ENCODE results near the gene INHBC. TPM values are rescaled to one million over a fixed set of nuclear protein-coding genes. Genes with fewer than 3 reads are reported as not detected.
"Not testable (repeated sequence)": the region's sequence is repeated elsewhere in the genome, so short reads cannot be mapped to it uniquely, and the experiment has no call there.

The INHBC gene
- total and polyA plus RNA-seq, 2 donors from 2014 or later: not detected

- no peak overlapping the region for H3K4me3 ChIP-seq (ENCODE audit: low read length in 3 of 3)
- DNase-seq (no peak), FAIRE-seq (no peak)
- H3K27me3 ChIP-seq (ENCODE audit: control insufficient read depth, insufficient read depth, low read length): no peaks in the 10 kb centered on the region
- H3K4me1 ChIP-seq (ENCODE audit: control insufficient read depth in 2 of 3, insufficient read depth in 2 of 3, low read depth in 1 of 3, low read length in 3 of 3): peaks cover 0 to 2% (median 0%) of the 10 kb centered on the region in 3 donors
- H3K27ac ChIP-seq (ENCODE audit: low read depth in 2 of 2, low read length in 2 of 2): no peak overlapping the region
- H3K9me3 ChIP-seq (ENCODE audit: control insufficient read depth in 2 of 3, insufficient read depth in 1 of 3, low read length in 3 of 3): no peaks in the 10 kb centered on the region
- no peak overlapping the region for H3K9ac ChIP-seq (ENCODE audit: low read length in 3 of 3)
- intact Hi-C loops (cut with DNase I): no loop called here
- no peak for TF ChIP-seq CTCF (IDR thresholded peaks at IDR 0.05; ENCODE audit: borderline replicate concordance, extremely low read depth, insufficient read depth)
- peaks cover 0 to 3% (median 0%) of the 10 kb centered on the region in 3 donors for H3K36me3 ChIP-seq (ENCODE audit: control insufficient read depth in 2 of 3, insufficient read depth in 3 of 3, low read length in 3 of 3)
Measured at GRCh38 chr12:57420482-57420881, 14.1 kb upstream of the INHBC start.

GRCh38 chr12:57426948-57427347, 7.6 kb upstream of the INHBC start:
- H3K4me3 ChIP-seq (ENCODE audit: low read length in 3 of 3); H3K9me3 ChIP-seq (ENCODE audit: control insufficient read depth in 2 of 3, insufficient read depth in 1 of 3, low read length in 3 of 3); intact Hi-C loops (cut with DNase I); H3K9ac ChIP-seq (ENCODE audit: low read length in 3 of 3); H3K27ac ChIP-seq (ENCODE audit: low read depth in 2 of 2, low read length in 2 of 2); DNase-seq; H3K4me1 ChIP-seq (ENCODE audit: control insufficient read depth in 2 of 3, insufficient read depth in 2 of 3, low read depth in 1 of 3, low read length in 3 of 3); H3K27me3 ChIP-seq (ENCODE audit: control insufficient read depth, insufficient read depth, low read length); FAIRE-seq; H3K36me3 ChIP-seq (ENCODE audit: control insufficient read depth in 2 of 3, insufficient read depth in 3 of 3, low read length in 3 of 3): not testable (repeated sequence)

GRCh38 chr12:57428965-57429364, 5.6 kb upstream of the INHBC start:
- peaks cover 0 to 3% (median 0%) of the 10 kb centered on the region in 3 donors for H3K36me3 ChIP-seq (ENCODE audit: control insufficient read depth in 2 of 3, insufficient read depth in 3 of 3, low read length in 3 of 3)
- DNase-seq (no peak), FAIRE-seq (no peak)
- H3K27ac ChIP-seq (ENCODE audit: low read depth in 2 of 2, low read length in 2 of 2): no peak overlapping the region
- no peak overlapping the region for H3K4me3 ChIP-seq (ENCODE audit: low read length in 3 of 3)
- no peak for TF ChIP-seq CTCF (IDR thresholded peaks at IDR 0.05; ENCODE audit: borderline replicate concordance, extremely low read depth, insufficient read depth)
- H3K27me3 ChIP-seq (ENCODE audit: control insufficient read depth, insufficient read depth, low read length): no peaks in the 10 kb centered on the region
- intact Hi-C loops (cut with DNase I): no loop called here
- peak overlapping the region in 1 of 3 donors; percentile 84 for H3K9ac ChIP-seq (ENCODE audit: low read length in 3 of 3)
- H3K4me1 ChIP-seq (ENCODE audit: control insufficient read depth in 2 of 3, insufficient read depth in 2 of 3, low read depth in 1 of 3, low read length in 3 of 3): peaks cover 0 to 2% (median under 1%) of the 10 kb centered on the region in 3 donors
- H3K9me3 ChIP-seq (ENCODE audit: control insufficient read depth in 2 of 3, insufficient read depth in 1 of 3, low read length in 3 of 3): no peaks in the 10 kb centered on the region

GRCh38 chr12:57429473-57430111, 5.0 kb upstream of the INHBC start:
- no peak for FAIRE-seq
- Histone ChIP-seq H3K9me3 (ENCODE audit: control insufficient read depth in 2 of 3, insufficient read depth in 1 of 3, low read length in 3 of 3) (no peaks in the 10 kb centered on the region), H3K27me3 (ENCODE audit: control insufficient read depth, insufficient read depth, low read length) (no peaks in the 10 kb centered on the region), H3K27ac (ENCODE audit: low read depth in 2 of 2, low read length in 2 of 2) (peak overlapping the region; percentile 75 to 93), H3K4me1 (ENCODE audit: control insufficient read depth in 2 of 3, insufficient read depth in 2 of 3, low read depth in 1 of 3, low read length in 3 of 3) (peaks cover 0 to 7% (median 2%) of the 10 kb centered on the region in 3 donors), H3K9ac (ENCODE audit: low read length in 3 of 3) (peak overlapping the region; percentile 61 to 88 (median 84)), H3K36me3 (ENCODE audit: control insufficient read depth in 2 of 3, insufficient read depth in 3 of 3, low read length in 3 of 3) (peaks cover 0 to under 1% (median 0%) of the 10 kb centered on the region in 3 donors), H3K4me3 (ENCODE audit: low read length in 3 of 3) (peak overlapping the region; percentile 73 to 80 (median 76))
- DNase-seq: peak in 1 of 5 donors; percentile 48
- no peak for TF ChIP-seq CTCF (IDR thresholded peaks at IDR 0.05; ENCODE audit: borderline replicate concordance, extremely low read depth, insufficient read depth)
- intact Hi-C loops (cut with DNase I): no loop called here
